ENCODE measurements around the gene TRIM39.
"Not testable (repeated sequence)": the region's sequence is repeated elsewhere in the genome, so short reads cannot be mapped to it uniquely, and the experiment has no call there.

The TRIM39 gene

GRCh38 chr6:30359276-30359675, 32.5 kb downstream of the TRIM39 start:
- WGBS (ENCODE audit: insufficient coverage, insufficient read length) = no CpG with 5 or more reads among the region's 5 CpGs
- Histone ChIP-seq H3K36me3 (ENCODE audit: control insufficient read depth, insufficient read depth, low read length) (no peaks in the 10 kb centered on the region), H3K4me3 (ENCODE audit: low read length) (no peak overlapping the region), H3K27ac (ENCODE audit: low read length) (no peak overlapping the region), H3K27me3 (ENCODE audit: control insufficient read depth, insufficient read depth, low read length) (no peaks in the 10 kb centered on the region; the same call in 1 of the 2 replicates), H3K9me3 (ENCODE audit: control insufficient read depth, insufficient read depth, low read length) (no peaks in the 10 kb centered on the region), H3K4me1 (ENCODE audit: control insufficient read depth, insufficient read depth, low read length) (0 out of 2 replicates have a peak, but pooled peaks cover 2% of the 10 kb centered on the region)
- DNase-seq (ENCODE audit: low read depth, low spot score) = no peak

GRCh38 chr6:30360139-30360538, 33.4 kb downstream of the TRIM39 start:
- Histone ChIP-seq H3K4me3 (ENCODE audit: low read length) (no peak overlapping the region), H3K36me3 (ENCODE audit: control insufficient read depth, insufficient read depth, low read length) (no peaks in the 10 kb centered on the region), H3K27me3 (ENCODE audit: control insufficient read depth, insufficient read depth, low read length) (no peaks in the 10 kb centered on the region; the same call in 1 of the 2 replicates), H3K9me3 (ENCODE audit: control insufficient read depth, insufficient read depth, low read length) (no peaks in the 10 kb centered on the region), H3K27ac (ENCODE audit: low read length) (no peak overlapping the region), H3K4me1 (ENCODE audit: control insufficient read depth, insufficient read depth, low read length) (0 out of 2 replicates have a peak, but pooled peaks cover 2% of the 10 kb centered on the region)
- WGBS (ENCODE audit: insufficient coverage, insufficient read length) = no CpG with 5 or more reads among the region's 13 CpGs
- DNase-seq (ENCODE audit: low read depth, low spot score) = no peak

- Histone ChIP-seq H3K27me3 (ENCODE audit: control insufficient read depth, insufficient read depth, low read length) (no peaks in the 10 kb centered on the region; the same call in 1 of the 2 replicates), H3K36me3 (ENCODE audit: control insufficient read depth, insufficient read depth, low read length) (no peaks in the 10 kb centered on the region), H3K9me3 (ENCODE audit: control insufficient read depth, insufficient read depth, low read length) (no peaks in the 10 kb centered on the region), H3K4me3 (ENCODE audit: low read length) (no peak overlapping the region), H3K4me1 (ENCODE audit: control insufficient read depth, insufficient read depth, low read length) (no peaks in the 10 kb centered on the region; the same call in 1 of the 2 replicates), H3K27ac (ENCODE audit: low read length) (no peak overlapping the region)
- 100% methylated on average over 2 of the region's 2 CpGs for WGBS (ENCODE audit: insufficient coverage, insufficient read length)
- DNase-seq (ENCODE audit: low read depth, low spot score) = no peak
These were observed 34.9 kb downstream of the TRIM39 start for GRCh38 chr6:30361661-30362060.

GRCh38 chr6:30363459-30363858, 36.7 kb downstream of the TRIM39 start:
- Histone ChIP-seq H3K27ac (ENCODE audit: low read length) (no peak overlapping the region), H3K9me3 (ENCODE audit: control insufficient read depth, insufficient read depth, low read length) (no peaks in the 10 kb centered on the region), H3K27me3 (ENCODE audit: control insufficient read depth, insufficient read depth, low read length) (no peaks in the 10 kb centered on the region; the same call in 1 of the 2 replicates), H3K36me3 (ENCODE audit: control insufficient read depth, insufficient read depth, low read length) (no peaks in the 10 kb centered on the region), H3K4me1 (ENCODE audit: control insufficient read depth, insufficient read depth, low read length) (no peaks in the 10 kb centered on the region; the same call in 1 of the 2 replicates), H3K4me3 (ENCODE audit: low read length) (no peak overlapping the region)
- DNase-seq (ENCODE audit: low read depth, low spot score) = no peak
- WGBS (ENCODE audit: insufficient coverage, insufficient read length) = no CpG with 5 or more reads among the region's 2 CpGs

GRCh38 chr6:30364591-30364990, 37.9 kb downstream of the TRIM39 start:
- H3K4me3 ChIP-seq (ENCODE audit: low read length) = no peak overlapping the region
- no peaks in the 10 kb centered on the region; the same call in 1 of the 2 replicates for H3K4me1 ChIP-seq (ENCODE audit: control insufficient read depth, insufficient read depth, low read length)
- no peaks in the 10 kb centered on the region for H3K27me3 ChIP-seq (ENCODE audit: control insufficient read depth, insufficient read depth, low read length)
- H3K27ac ChIP-seq (ENCODE audit: low read length) = no peak overlapping the region
- H3K9me3 ChIP-seq (ENCODE audit: control insufficient read depth, insufficient read depth, low read length) = no peaks in the 10 kb centered on the region
- no peak for DNase-seq (ENCODE audit: low read depth, low spot score)
- H3K36me3 ChIP-seq (ENCODE audit: control insufficient read depth, insufficient read depth, low read length) = no peaks in the 10 kb centered on the region
- no CpG with 5 or more reads among the region's 2 CpGs for WGBS (ENCODE audit: insufficient coverage, insufficient read length)

GRCh38 chr6:30369280-30369679, 42.6 kb downstream of the TRIM39 start:
- H3K27me3 ChIP-seq (ENCODE audit: control insufficient read depth, insufficient read depth, low read length); H3K36me3 ChIP-seq (ENCODE audit: control insufficient read depth, insufficient read depth, low read length); H3K4me3 ChIP-seq (ENCODE audit: low read length); H3K4me1 ChIP-seq (ENCODE audit: control insufficient read depth, insufficient read depth, low read length); H3K27ac ChIP-seq (ENCODE audit: low read length); DNase-seq (ENCODE audit: low read depth, low spot score); H3K9me3 ChIP-seq (ENCODE audit: control insufficient read depth, insufficient read depth, low read length): not testable (repeated sequence)
- no CpG with 5 or more reads among the region's 1 CpG for WGBS (ENCODE audit: insufficient coverage, insufficient read length)

- WGBS (ENCODE audit: insufficient coverage, insufficient read length) = no CpG with 5 or more reads among the region's 1 CpG
- H3K27ac ChIP-seq (ENCODE audit: low read length) = no peak overlapping the region
- no peaks in the 10 kb centered on the region for H3K36me3 ChIP-seq (ENCODE audit: control insufficient read depth, insufficient read depth, low read length)
- no peaks in the 10 kb centered on the region for H3K4me1 ChIP-seq (ENCODE audit: control insufficient read depth, insufficient read depth, low read length)
- H3K9me3 ChIP-seq (ENCODE audit: control insufficient read depth, insufficient read depth, low read length) = no peaks in the 10 kb centered on the region
- no peak overlapping the region for H3K4me3 ChIP-seq (ENCODE audit: low read length)
- no peak for DNase-seq (ENCODE audit: low read depth, low spot score)
- H3K27me3 ChIP-seq (ENCODE audit: control insufficient read depth, insufficient read depth, low read length) = no peaks in the 10 kb centered on the region
These were observed 51.7 kb downstream of the TRIM39 start for GRCh38 chr6:30378290-30378937.

GRCh38 chr6:30380464-30380863, 53.7 kb downstream of the TRIM39 start:
- WGBS (ENCODE audit: insufficient coverage, insufficient read length) = no CpG with 5 or more reads among the region's 5 CpGs
- Histone ChIP-seq H3K4me3 (ENCODE audit: low read length) (no peak overlapping the region), H3K27me3 (ENCODE audit: control insufficient read depth, insufficient read depth, low read length) (no peaks in the 10 kb centered on the region), H3K36me3 (ENCODE audit: control insufficient read depth, insufficient read depth, low read length) (no peaks in the 10 kb centered on the region), H3K4me1 (ENCODE audit: control insufficient read depth, insufficient read depth, low read length) (no peaks in the 10 kb centered on the region), H3K27ac (ENCODE audit: low read length) (no peak overlapping the region), H3K9me3 (ENCODE audit: control insufficient read depth, insufficient read depth, low read length) (no peaks in the 10 kb centered on the region)
- no peak for DNase-seq (ENCODE audit: low read depth, low spot score)

GRCh38 chr6:30386166-30386565, 59.4 kb downstream of the TRIM39 start:
- no CpG with 5 or more reads among the region's 3 CpGs for WGBS (ENCODE audit: insufficient coverage, insufficient read length)
- peaks cover under 1% of the 10 kb centered on the region; the same call in 1 of the 2 replicates for H3K4me1 ChIP-seq (ENCODE audit: control insufficient read depth, insufficient read depth, low read length)
- H3K4me3 ChIP-seq (ENCODE audit: low read length) = no peak overlapping the region
- H3K36me3 ChIP-seq (ENCODE audit: control insufficient read depth, insufficient read depth, low read length) = no peaks in the 10 kb centered on the region
- H3K9me3 ChIP-seq (ENCODE audit: control insufficient read depth, insufficient read depth, low read length) = no peaks in the 10 kb centered on the region
- no peaks in the 10 kb centered on the region for H3K27me3 ChIP-seq (ENCODE audit: control insufficient read depth, insufficient read depth, low read length)
- no peak for DNase-seq (ENCODE audit: low read depth, low spot score)
- no peak overlapping the region for H3K27ac ChIP-seq (ENCODE audit: low read length)

- Histone ChIP-seq H3K36me3 (ENCODE audit: control insufficient read depth, insufficient read depth, low read length) (no peaks in the 10 kb centered on the region), H3K27ac (ENCODE audit: low read length) (no peak overlapping the region), H3K27me3 (ENCODE audit: control insufficient read depth, insufficient read depth, low read length) (no peaks in the 10 kb centered on the region), H3K4me1 (ENCODE audit: control insufficient read depth, insufficient read depth, low read length) (peaks cover 1% of the 10 kb centered on the region; the same call in 1 of the 2 replicates), H3K4me3 (ENCODE audit: low read length) (no peak overlapping the region), H3K9me3 (ENCODE audit: control insufficient read depth, insufficient read depth, low read length) (no peaks in the 10 kb centered on the region)
- WGBS (ENCODE audit: insufficient coverage, insufficient read length) = no CpG with 5 or more reads among the region's 3 CpGs
- no peak for DNase-seq (ENCODE audit: low read depth, low spot score)
These were observed 64.5 kb downstream of the TRIM39 start for GRCh38 chr6:30391240-30391639.
